Measurements from ENCODE around the gene ZNF750.

ZNF750 gene

DNA sequence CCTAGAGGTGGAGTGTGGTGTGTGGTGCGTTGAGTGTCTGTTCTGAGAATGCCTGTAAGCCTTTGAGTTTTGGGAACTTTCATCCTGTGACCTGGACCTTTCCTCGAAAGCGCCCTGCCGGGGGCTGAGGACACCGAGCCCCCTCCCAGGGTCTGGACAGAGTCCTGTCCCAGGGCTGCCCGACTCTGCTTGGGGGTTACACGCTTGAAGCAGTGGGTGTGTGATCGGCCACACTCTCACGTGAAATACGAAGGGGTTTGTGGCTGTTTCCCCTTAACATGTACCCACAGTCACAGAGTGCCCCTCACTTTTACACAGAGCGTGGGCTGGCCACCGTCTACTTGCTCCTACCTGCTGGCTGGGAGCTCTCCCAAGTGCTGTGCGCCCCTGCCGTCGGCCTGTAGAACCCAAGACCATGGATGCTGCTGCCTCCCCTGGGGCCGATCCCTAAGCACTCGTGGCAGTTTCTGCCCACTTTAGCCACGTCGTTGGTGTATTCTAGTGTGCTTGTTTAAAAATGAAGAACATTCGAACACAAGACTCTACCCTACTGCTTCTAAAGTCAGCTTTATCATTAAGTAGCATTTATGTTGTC, 6.8 kb downstream of the ZNF750 start:
- DNase-seq: no peak

DNA sequence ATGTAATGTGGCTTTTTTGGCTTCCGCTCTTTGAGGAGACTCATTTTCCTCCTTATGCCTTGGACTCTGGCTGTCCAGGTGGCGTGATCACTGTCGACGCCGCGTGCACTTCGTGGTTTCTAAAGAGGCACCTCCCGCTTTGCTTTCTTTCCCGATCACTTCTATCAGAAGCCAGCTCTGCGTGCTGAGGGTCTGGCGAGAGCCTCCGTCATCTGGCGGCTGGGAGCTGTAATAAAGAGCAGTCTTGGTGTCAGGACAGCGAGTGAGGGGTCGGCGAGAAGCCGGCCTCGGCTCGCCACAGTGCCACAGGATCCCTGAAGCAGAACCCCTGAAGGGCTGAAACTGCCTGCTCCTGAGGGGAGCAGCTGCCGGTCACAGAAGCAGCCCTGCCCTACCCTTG, 7.4 kb downstream of the ZNF750 start:
- DNase-seq: no peak

DNA sequence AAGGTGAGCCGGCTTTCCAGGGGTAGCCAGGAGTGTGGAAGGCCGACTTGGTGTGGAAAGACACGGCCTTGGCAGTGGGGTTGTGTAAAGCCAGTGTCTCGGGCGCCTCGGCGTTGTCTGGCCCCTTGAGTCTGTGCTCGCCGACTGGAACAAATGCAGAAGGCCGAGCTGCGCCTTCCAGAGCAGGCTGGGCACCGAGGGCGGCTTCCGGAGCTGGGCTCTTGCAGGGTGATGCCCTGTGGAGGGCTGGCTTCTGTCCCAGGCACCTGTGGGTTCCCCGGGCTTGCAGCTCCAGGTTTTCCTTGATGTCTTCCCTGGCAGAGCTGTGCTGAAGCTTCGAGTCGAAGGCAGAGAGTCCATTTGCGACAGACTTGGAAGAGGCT, 8.0 kb downstream of the ZNF750 start:
- no peak for DNase-seq

DNA sequence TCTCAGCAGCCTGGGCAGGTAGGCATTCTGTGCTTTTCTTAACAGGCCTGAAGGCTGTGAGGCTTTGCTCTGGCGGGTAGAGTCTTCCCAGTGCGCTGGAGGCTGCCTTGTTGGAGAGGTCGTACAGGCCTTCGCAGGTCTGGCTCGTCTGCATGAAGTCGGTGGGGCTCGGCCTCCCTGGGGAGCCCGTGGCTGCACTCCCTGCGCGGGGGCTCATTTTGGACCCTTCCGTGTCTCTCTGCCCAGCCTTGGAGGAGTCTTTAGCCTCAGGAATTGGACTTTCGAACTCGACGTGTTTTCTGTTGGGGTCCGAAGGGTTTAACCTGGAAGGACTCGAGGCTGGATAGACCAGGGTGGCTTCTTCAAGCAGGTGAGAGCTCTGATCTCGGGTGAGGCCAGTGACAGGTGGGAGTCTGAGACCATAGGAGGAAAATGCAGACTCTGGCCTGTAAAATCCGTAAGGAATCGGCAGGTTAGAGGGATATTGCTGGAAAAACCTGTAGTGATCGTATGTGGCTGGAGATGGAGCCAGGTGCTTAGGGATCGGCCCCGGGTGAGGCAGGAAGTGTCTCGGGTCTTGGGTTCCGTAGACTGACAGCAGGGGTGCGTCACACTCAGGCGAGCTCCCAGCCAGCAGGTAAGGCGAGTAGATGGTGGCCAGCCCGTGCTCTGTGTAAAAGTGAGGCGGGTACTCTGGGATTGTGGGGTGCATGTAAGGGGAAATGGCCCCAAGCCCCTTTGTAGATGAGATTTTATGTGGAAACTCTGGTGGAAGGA, 8.6 kb downstream of the ZNF750 start:
- no peak for DNase-seq

DNA sequence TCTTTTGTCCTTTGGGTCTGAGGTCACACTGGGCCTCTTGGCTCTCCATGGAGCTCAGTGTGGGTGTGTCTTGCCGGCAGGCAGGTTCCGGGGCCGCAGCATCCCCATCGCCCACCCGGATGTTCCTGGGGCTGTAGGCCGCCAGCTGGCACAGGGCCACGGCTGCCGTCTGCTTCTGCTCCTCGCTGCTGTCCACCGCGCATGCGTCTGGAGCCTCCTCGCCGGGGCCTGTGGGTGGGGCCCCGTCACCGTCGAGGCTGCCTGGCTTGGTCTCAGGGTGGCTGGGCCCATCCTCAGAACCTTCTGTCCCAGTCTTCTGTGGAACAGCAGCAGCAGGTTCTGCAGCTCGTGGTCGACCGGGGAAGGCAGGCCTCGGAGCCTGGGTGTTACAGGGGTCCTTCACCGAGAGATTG, 9.6 kb downstream of the ZNF750 start:
- DNase-seq: no peak

DNA sequence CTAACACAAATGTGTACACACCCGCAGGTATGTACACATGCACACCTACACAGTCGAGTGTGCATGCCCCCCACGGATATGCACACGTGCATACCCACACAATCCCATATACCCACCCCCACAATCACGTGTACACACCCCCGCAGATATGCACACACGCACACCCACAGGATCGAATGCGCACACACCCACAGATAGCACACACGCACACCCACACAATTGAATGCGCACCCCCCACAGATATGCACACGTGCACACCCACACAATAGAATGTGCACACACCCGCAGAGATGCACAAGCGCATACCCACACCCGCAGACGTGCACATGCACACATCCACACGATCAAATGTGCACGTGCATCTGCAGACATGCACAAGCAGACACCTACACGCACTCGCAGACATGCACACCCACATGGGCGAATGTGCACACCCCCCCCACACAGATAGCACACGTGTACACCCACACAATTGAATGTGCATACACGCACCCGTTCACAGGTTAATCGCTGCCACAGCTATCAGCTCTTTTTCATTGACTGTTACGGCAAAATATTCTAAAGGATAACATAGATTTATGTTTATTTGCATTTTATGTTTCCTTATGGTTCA, 10.8 kb downstream of the ZNF750 start:
- DNase-seq: no peak

DNA sequence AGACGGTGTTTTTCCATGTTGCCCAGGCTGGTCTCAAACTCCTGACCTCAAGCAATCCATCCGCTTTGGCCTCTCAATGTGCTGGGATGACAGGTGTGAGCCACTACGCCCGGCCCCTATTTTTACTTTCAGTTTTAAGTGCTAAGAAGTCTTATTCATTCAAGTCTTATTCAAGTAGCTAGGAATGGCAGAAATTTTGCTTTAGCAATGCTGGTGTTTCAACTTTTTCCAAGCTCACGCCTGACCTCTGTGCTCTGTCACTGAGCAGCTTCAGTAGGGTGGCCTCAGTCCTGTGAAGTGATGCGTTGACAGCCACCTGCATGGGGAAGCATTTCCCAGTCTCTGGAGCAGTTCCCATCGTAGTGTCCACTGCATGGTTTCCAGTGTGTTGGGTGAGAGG, 12.9 kb downstream of the ZNF750 start:
- no peak for DNase-seq

DNA sequence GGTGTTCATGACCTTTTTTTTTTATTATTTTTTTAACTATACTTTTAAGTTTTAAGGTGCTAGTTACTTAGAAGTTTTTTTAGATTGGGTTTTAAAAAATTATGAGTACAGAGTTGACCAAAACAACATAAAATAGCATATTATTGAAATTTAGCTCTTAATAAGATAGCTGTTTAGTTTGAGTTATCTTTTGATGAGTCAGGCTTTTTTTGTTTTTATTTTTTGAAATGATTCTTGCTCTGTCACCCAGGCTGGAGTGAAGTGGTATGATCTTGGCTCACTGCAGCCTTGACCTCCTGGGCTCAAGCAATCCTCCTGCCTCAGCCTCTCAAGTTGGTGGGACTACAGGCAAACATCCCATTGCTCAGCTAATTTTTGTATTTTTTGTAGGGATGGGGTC, 13.6 kb downstream of the ZNF750 start:
- DNase-seq: no peak

DNA sequence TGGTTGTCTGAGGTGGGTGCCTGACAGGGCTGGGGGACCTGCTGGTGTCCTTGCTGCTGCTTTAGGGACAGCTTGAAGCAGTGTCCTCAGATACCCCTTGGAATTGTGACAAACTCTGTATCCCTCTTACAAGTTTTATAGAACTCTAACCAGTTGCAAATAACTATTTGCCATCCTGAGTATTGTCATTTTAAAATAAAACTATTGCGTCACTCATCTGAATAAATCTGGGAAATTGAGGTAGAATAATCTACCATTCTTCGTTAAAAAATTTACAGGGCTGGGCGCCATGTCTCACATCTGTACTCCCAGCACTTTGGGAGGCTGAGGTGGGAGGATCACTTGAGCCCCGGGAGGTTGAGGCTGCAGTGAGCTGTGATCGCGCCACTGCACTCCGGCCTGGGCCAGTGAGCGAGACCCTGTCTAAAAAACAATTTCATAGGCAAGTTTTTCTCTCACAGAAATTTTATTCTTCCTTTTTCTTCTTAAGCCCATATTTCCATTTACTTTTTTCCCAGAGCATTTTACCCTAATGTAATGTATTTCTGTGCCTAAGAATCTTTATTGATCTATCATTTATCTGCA, 14.2 kb downstream of the ZNF750 start:
- DNase-seq: no peak

DNA sequence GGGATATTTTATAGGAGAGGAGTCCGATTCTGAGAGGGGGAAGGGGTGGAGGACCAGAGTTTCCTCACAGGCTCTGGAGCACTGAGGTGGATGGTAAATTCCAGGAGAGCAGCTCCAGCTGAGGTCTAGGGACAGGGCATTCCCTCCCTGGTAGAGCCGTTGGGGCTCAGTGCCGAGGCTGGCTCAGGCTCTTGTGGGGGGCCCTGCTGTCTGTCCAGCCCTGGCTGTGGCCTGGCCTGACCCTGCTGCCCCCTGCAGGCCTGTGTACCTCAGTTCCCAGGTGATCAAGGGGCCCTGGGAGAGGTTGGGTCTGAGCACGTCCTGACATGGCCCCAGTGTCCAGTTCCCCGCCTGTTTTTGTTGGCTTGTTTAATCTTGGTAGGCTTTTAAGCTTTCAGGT, 16.8 kb downstream of the ZNF750 start:
- DNase-seq: no peak

DNA sequence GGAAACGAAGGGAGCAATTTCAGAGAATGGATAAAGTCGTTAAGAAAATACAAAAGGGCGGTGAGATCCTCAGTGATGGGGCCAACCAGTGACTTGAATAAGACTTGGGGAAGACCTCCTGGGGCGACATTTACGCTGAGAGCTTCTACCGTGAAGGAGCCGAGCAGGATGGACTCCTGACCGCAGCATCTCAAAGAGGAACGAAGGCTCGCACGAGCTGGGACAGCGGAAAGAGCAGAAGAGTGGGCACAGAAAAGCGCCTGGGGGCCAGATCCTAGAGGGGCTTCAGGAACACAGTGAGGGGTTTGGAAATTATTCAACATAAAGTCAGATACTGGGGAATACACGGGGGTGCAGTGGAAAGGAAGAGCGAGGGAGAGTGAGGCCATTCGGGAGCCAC, 17.5 kb downstream of the ZNF750 start:
- no peak for DNase-seq

DNA sequence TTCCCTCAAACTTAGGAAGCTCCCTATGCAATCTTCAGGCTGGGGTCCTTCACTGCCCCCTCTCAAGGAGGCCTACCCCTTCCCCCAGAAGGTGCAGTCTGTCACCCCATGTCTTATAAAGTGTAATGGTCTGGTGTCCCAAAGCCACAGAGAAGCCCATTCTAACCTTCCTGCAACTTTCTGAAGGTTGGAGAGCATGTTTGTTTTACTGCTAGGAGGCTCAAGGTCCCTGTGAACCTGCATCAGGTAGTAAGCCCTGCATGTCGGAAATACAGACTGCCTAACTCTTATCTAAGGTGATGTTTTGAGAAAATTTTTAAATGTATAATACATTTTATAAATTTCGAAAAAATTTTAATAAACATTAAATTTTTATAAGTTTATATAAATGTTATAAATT, 18.3 kb downstream of the ZNF750 start:
- no peak for DNase-seq

DNA sequence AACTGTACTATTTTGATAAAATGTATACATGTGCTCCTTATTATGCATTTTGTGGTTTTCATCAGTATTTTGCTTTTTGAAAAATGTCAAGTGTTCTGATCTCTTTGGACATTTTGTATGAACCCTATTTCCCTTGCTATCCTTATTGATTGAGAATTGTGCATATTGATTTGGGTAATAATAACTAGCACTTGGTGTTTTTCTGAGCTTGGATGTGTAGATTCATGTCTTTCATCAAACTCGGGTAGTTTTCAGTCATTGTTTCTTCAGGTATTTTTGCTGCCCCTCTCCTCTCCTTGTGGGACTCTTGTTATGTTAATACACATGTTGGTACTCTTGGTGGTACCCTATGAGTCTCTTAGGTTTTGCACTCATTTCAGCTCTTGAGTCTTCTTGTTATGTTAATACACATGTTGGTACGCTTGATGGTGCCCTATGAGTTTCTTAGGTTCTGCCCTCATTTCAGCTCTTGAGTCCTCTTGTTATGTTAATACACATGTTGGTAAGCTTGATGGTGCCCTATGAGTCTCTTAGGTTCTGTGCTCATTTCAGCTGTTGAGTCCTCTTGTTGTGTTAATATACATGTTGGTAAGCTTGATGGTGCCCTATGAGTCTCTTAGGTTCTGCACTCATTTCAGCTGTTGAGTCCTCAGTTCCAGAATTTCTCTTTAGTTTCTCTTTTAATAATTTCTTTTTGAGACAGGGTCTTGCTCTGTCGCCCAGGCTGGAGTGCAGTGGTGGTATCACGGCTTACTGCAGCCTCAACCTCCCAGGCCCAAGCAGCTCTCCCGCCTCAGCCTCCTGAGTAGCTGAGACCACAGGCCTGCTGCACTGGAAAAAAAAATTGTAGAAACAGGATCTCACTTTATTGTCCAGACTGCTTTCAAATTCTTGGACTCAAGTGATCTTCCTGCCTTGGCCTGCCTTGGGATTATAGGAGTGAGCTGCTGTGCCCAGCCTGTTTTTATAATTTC, 19.3 kb downstream of the ZNF750 start:
- DNase-seq: no peak

DNA sequence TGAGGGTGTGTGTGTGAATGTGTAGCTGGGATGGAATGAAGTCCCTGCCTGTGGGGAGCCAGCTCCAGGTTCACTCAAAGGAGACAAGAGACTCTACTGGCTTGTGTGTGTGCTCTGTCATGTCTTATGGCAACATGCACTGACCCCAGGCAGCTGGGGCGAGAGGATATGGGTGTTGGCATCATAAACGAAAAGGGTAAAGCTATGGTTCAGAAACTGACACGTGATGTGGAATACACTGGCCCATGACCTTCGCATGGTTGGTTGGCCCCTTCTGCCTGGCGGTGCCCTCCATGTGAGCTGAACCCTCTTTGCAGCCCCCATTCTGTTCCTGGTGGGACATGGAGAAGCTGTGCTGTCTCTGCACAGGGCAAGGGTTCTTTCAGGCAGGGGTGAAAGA, 21.9 kb downstream of the ZNF750 start:
- DNase-seq: no peak

DNA sequence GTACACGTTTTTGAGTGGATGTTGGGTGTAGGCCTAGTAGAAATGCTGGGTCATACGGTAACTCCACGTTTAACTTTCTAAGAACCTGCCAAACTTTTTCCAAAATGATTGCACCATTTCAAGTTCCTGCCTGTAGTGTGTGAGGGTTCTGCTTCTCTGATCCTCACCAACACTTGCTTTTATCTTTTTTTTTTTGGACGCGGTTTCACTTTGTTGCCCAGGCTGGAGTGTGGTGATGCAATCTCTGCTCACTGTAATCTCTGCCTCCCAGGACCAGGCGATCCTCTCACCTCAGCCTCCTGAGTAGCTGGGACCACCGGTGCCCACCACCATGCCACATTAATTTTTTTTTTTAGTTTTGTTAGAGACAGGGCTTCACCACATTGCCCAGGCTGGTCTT, 23.5 kb downstream of the ZNF750 start:
- DNase-seq: no peak

DNA sequence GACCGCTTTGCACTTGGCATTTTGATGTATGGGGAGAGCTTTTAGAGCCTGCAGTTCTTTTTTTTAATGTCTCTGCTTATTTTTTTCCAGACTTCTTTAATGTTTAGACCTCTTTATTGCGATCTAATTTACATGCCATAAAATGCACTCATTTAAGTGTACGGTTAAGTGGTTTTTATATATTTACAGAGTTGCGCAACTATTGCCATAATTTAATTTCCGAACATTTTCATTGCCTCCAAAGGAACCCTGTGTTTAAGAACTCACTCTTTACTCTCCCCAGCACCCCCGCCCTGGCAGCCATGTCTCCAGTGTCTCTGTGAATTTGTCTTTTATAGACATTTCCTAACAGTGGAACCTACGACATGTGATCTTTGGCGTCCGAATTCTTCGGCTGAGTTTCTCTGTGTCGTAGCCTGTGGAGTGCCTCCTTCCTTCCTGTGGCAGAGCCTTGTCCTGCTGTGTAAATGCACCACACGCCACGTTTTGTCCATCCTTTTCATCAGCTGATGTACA, 24.0 kb downstream of the ZNF750 start:
- DNase-seq: no peak

DNA sequence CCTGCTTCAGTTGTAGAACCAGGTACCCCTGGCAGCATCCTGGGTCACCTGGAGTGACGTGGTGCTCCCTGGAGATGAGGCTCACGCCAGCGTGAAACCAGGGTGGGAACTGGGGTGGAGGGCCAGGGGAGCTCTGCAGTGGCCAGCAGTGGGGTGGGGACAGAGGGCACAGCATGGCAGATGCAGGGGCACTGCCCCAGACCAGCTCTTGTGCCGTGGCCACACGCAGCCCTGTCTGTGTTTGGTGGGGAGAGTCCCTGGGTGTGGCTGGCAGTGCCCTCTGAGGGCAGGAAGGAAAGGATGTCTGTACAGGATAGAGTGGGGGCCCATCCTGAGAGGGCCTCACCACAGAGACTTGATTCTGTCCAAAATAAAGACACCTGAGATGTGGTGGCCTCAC, 24.5 kb downstream of the ZNF750 start:
- DNase-seq: no peak

DNA sequence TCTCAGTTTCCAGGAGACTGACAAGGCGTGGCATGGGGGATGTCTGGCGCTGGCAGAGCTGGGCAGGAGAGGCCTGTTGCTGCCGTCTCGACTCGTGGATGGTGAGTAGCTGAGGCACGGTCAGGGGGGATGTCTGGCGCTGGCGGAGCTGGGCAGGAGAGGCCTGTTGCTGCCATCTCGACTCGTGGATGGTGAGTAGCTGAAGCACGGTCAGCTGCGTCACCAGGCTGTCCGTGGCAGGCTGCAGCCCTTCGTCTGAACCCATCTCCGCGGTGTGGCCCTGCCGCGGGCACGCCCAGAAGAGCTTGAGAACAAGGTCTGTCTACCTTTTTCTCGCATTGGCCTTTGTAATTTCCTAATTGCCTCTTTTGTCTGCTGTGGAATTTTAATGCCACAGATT, 25.0 kb downstream of the ZNF750 start:
- no peak for DNase-seq

DNA sequence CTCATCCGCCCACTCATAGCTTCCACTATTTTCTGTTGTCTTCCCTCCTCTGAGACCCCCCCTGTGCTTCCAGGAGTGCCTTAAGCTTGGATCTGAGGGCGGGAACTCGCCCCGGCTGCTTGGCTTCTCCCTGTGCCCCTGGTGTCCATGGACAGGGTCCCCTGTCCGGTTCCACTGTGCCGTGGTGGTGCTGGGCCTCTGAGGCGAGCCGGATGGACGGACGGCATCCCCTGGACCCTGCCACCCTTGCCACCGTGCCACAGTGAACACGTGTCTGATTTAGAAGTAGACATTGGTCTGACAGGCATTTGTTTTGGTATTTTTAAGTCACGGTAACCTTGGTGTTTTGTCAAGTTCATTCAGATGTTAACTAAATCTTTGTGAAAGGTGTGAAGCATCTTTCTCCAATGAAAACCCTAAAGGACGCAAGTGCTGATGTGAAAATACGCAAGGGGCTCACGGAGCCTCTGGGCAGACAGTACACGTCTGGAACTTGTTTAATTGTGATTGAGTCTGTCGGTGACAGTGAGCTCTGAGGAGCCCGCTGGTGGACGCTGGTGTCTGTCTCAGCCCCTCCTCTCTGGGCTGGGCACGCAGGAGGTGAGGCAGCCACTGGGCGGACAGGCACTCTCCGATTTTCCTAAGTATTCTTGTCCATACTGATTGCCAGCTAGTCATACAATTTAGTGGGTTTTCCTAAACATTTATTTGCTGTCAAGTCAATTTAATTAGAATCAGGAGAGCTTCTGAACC, 26.3 kb downstream of the ZNF750 start:
- no peak for DNase-seq

DNA sequence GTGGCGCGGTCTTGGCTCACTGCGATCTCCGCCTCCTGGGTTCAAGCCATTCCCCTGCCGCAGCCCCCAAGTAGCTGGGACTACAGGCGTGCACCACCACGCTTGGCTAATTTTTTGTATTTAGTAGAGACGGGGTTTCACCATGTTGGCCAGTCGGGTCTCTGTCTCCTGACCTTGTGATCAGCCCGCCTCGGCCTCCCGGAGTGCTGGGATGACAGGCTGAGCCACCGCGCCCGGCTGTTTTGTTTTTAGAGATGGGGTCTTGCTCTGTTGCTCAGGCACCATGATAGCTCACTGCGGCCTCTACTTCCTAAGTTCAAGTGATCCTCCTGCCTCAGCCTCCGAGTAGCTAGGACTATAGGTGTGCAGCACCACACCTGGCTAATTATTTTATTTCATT, 27.2 kb downstream of the ZNF750 start:
- DNase-seq: no peak

DNA sequence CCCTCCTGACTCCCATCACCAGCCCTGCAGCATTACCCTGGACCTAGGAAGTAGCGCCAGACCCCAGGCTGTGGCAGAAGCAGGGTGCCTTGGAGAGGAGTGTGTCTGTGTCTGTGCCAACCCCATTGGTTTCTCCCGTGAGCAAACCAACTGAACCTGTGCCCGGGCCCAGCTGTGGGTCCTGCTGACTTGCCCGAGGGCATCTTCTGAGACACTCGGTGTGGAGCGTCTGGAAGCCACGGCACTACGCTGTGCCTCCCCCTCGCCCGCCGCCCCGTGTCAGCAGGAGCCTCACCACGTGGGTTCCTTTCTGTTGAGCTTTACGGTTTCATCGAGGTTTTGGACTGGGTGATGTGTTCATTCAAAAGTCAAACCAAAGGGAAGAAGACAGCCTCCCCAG, 27.8 kb downstream of the ZNF750 start:
- DNase-seq: no peak
